Testis (tissue), 2 donors: ENCODE data around the gene KDM6A.

Source experiments
- POLR2A ChIP-seq: fragments of 450-650 bp; IDR thresholded peaks from one replicate; pipeline ENCODE4 v1.6.1; 2017; ENCODE audit warnings: antibody characterized with exemption, mild to moderate bottlenecking, moderate library complexity
- TF ChIP-seq, protein P1 (sequence below), 3 experiments: fragments of 450-650 bp in 2 of 3; fragments of 200-600 bp in 1 of 3; sonication (generic) in 1 of 3; IDR thresholded peaks; one replicate each; pipeline ENCODE4 v1.5.1; 2016 to 2019; ENCODE audit warnings: antibody characterized with exemption in 3 of 3, mild to moderate bottlenecking in 2 of 3, moderate library complexity in 1 of 3

DNA sequence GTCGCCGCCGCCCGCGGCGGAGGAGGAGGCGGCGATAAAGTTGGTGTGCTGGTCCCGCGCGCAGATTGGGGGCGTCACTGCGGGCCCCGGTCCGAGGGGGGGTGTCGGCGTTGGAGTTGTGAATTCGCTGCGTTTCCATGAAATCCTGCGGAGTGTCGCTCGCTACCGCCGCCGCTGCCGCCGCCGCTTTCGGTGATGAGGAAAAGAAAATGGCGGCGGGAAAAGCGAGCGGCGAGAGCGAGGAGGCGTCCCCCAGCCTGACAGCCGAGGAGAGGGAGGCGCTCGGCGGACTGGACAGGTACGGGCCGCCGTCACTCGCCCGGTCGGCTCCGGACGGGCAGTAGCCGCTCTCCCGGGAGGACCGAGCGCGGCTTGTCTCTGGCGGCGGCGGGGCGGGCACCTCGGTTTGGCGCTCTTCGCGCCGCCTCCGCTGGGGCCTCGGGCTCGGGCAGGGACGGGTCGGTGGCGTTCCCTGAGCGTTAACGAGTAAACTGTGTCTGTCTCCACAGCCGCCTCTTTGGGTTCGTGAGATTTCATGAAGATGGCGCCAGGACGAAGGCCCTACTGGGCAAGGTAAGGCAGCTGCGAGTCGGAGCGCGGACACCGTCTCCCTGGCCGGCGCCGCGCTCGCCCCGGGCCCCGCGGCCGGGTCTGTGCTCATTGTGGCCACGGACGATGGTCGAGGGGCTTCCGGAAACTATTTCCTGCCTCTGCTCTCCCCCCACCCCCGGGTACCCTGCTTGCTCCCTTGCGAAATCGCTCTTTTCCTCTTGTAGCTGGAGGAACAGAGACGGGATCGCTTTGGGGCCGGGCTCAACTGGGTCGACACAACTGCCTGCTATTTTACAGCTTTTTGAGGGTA, 658 bp downstream of the KDM6A start:
- TF ChIP-seq, protein P1, sequence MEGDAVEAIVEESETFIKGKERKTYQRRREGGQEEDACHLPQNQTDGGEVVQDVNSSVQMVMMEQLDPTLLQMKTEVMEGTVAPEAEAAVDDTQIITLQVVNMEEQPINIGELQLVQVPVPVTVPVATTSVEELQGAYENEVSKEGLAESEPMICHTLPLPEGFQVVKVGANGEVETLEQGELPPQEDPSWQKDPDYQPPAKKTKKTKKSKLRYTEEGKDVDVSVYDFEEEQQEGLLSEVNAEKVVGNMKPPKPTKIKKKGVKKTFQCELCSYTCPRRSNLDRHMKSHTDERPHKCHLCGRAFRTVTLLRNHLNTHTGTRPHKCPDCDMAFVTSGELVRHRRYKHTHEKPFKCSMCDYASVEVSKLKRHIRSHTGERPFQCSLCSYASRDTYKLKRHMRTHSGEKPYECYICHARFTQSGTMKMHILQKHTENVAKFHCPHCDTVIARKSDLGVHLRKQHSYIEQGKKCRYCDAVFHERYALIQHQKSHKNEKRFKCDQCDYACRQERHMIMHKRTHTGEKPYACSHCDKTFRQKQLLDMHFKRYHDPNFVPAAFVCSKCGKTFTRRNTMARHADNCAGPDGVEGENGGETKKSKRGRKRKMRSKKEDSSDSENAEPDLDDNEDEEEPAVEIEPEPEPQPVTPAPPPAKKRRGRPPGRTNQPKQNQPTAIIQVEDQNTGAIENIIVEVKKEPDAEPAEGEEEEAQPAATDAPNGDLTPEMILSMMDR (IDR thresholded peaks at IDR 0.05) = no peak
- TF ChIP-seq POLR2A = no peak
